Spleen (tissue), 7 donors: ENCODE data around the gene EBLN1.

Source experiments
- POLR2A ChIP-seq, 3 donors: fragments of 450-650 bp; IDR thresholded peaks; one replicate each; pipeline ENCODE4 v1.5.1; 2017; ENCODE audit warnings: antibody characterized with exemption in 3 of 3, mild to moderate bottlenecking in 1 of 3
- TF ChIP-seq, protein P1 (sequence below), 11 experiments: fragments of 200-600 bp in 7 of 11; fragments of 450-650 bp in 4 of 11; sonication (generic) in 4 of 11; IDR thresholded peaks in 8 of 11; conservative IDR thresholded peaks in 3 of 11; 1 replicate in 7 of 11; 2 replicates in 4 of 11; pipeline versions ENCODE4 v1.4.0 to v1.8.0; 2016 to 2021; ENCODE audit warnings: antibody characterized with exemption in 11 of 11, inconsistent platforms in 4 of 11, mild to moderate bottlenecking in 1 of 11
- donor health status: DM: no; HTN: no; CAD: no; lungs with moderate emphysema.
- donor health status: DM: no; HTN: no; CAD: no.
- donor health status: DM: no; HTN: no; CAD: no.

DNA sequence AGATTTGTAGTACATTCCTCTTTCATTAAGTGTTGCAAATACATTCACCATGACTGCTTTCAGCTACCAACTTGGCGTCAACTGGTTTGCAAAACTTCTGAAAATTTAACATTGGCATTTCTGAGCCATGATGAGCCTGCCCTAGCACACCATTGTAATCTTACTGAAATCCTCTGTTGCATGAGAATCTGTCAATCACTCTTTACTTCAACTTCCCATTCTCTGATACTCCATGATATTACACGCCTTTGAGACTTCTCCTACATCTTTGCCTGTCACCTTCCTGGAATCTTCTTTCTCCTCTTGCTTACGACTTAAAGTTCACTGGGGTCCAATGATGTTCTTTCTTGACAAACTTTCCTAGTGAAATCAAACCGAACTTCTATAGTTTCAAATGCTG is 32.2 kb downstream of the EBLN1 start:
- no peak for TF ChIP-seq POLR2A (IDR thresholded peaks at IDR 0.05)
- TF ChIP-seq, protein P1, sequence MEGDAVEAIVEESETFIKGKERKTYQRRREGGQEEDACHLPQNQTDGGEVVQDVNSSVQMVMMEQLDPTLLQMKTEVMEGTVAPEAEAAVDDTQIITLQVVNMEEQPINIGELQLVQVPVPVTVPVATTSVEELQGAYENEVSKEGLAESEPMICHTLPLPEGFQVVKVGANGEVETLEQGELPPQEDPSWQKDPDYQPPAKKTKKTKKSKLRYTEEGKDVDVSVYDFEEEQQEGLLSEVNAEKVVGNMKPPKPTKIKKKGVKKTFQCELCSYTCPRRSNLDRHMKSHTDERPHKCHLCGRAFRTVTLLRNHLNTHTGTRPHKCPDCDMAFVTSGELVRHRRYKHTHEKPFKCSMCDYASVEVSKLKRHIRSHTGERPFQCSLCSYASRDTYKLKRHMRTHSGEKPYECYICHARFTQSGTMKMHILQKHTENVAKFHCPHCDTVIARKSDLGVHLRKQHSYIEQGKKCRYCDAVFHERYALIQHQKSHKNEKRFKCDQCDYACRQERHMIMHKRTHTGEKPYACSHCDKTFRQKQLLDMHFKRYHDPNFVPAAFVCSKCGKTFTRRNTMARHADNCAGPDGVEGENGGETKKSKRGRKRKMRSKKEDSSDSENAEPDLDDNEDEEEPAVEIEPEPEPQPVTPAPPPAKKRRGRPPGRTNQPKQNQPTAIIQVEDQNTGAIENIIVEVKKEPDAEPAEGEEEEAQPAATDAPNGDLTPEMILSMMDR (IDR thresholded peaks at IDR 0.05 in 8 of 11, conservative IDR thresholded peaks at IDR 0.05 in 3 of 11) = no peak
